ENCODE results near the gene RBM20. TPM values are rescaled to one million over a fixed set of nuclear protein-coding genes. Genes with fewer than 3 reads are reported as not detected.
"Not testable (repeated sequence)": the region's sequence is repeated elsewhere in the genome, so short reads cannot be mapped to it uniquely, and the experiment has no call there.

RBM20 gene
- total RNA-seq, 1 donor from 2014 or later, result 1.5 TPM

GRCh38 chr10:110865809-110866482 lies 221.8 kb downstream of the RBM20 start:
- TF ChIP-seq CTCF (IDR thresholded peaks at IDR 0.05; ENCODE audit: unreplicated experiment), result no peak
- Mint-ChIP-seq H3K27me3 (no peaks in the 10 kb centered on the region), H3K4me3 (ENCODE audit: low read depth) (no peak overlapping the region), H3K36me3 (ENCODE audit: insufficient read depth) (peaks cover 2% of the 10 kb centered on the region), H3K4me1 (ENCODE audit: low read depth) (peaks cover 32% of the 10 kb centered on the region), H3K27ac (no peak overlapping the region), H3K9me3 (ENCODE audit: low read depth) (no peaks in the 10 kb centered on the region)
- no peak for DNase-seq (ENCODE audit: low spot score, unreplicated experiment)

GRCh38 chr10:110867011-110867806 lies 223.1 kb downstream of the RBM20 start:
- not testable (repeated sequence) for H3K9me3 Mint-ChIP-seq (ENCODE audit: low read depth); H3K27me3 Mint-ChIP-seq; H3K36me3 Mint-ChIP-seq (ENCODE audit: insufficient read depth); H3K27ac Mint-ChIP-seq; H3K4me3 Mint-ChIP-seq (ENCODE audit: low read depth); DNase-seq (ENCODE audit: low spot score, unreplicated experiment)
- peaks cover 30% of the 10 kb centered on the region for H3K4me1 Mint-ChIP-seq (ENCODE audit: low read depth)

GRCh38 chr10:110867807-110868465 lies 223.8 kb downstream of the RBM20 start:
- no peak for DNase-seq (ENCODE audit: low spot score, unreplicated experiment)
- H3K9me3 Mint-ChIP-seq (ENCODE audit: low read depth), result no peaks in the 10 kb centered on the region
- no peak overlapping the region for H3K4me3 Mint-ChIP-seq (ENCODE audit: low read depth)
- peak overlapping the region; percentile 32 for H3K27ac Mint-ChIP-seq
- peaks cover 2% of the 10 kb centered on the region for H3K36me3 Mint-ChIP-seq (ENCODE audit: insufficient read depth)
- TF ChIP-seq CTCF (IDR thresholded peaks at IDR 0.05; ENCODE audit: unreplicated experiment), result no peak
- no peaks in the 10 kb centered on the region for H3K27me3 Mint-ChIP-seq
- peaks cover 30% of the 10 kb centered on the region for H3K4me1 Mint-ChIP-seq (ENCODE audit: low read depth)

GRCh38 chr10:110868981-110869380 lies 224.8 kb downstream of the RBM20 start:
- Mint-ChIP-seq H3K27ac (no peak overlapping the region), H3K9me3 (ENCODE audit: low read depth) (no peaks in the 10 kb centered on the region), H3K4me3 (ENCODE audit: low read depth) (no peak overlapping the region), H3K4me1 (ENCODE audit: low read depth) (peaks cover 36% of the 10 kb centered on the region), H3K27me3 (no peaks in the 10 kb centered on the region), H3K36me3 (ENCODE audit: insufficient read depth) (peaks cover 2% of the 10 kb centered on the region)
- TF ChIP-seq CTCF (IDR thresholded peaks at IDR 0.05; ENCODE audit: unreplicated experiment), result no peak
- no peak for DNase-seq (ENCODE audit: low spot score, unreplicated experiment)

- peaks cover 2% of the 10 kb centered on the region for H3K36me3 Mint-ChIP-seq (ENCODE audit: insufficient read depth)
- TF ChIP-seq CTCF (IDR thresholded peaks at IDR 0.05; ENCODE audit: unreplicated experiment), result no peak
- H3K4me3 Mint-ChIP-seq (ENCODE audit: low read depth), result peak overlapping the region; percentile 89
- no peak for DNase-seq (ENCODE audit: low spot score, unreplicated experiment)
- peak overlapping the region; percentile 81 for H3K27ac Mint-ChIP-seq
- H3K4me1 Mint-ChIP-seq (ENCODE audit: low read depth), result peaks cover 30% of the 10 kb centered on the region
- H3K9me3 Mint-ChIP-seq (ENCODE audit: low read depth), result no peaks in the 10 kb centered on the region
- no peaks in the 10 kb centered on the region for H3K27me3 Mint-ChIP-seq
Measured at GRCh38 chr10:110870823-110871297, 226.7 kb downstream of the RBM20 start.

Data from progenitor cell of endocrine pancreas (in vitro differentiated cells).